ENCODE data around the gene KNDC1. TPM values are rescaled to one million over a fixed set of nuclear protein-coding genes. Genes with fewer than 3 reads are reported as not detected.

The KNDC1 gene
- total RNA-seq, 1 donor from 2014 or later = 7.1 TPM

DNA sequence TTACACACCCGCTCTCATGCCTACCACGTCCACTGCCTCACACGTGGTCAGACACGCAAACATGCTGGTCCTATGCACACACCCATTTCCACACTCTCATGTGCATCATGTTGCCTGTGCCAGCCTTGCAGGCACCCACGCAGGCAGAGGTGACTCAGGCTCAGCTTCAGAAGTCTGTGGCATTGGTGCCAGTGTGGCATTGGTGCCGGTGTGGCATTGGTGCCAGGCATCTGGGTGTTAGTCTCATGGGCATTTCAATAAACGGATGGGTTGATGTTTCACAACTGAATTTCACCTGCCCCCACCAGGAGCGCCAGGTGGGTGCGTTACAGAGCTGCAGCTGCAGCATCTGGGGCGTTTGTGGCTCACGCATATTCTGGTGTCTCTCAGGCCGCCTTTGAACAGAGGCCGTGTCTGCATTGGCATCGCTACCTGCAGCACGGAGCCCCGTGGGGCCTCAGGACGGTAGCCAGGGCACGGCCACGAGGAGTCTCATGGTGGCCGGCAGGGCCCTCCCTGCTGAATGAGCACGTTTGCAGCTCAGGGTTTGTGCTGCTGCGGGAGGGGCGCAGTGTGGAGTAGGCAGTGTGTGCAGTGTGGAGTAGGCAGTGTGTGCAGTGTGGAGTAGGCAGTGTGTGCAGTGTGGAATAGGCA, 24.7 kb downstream of the KNDC1 start:
- DNase-seq (ENCODE audit: low spot score) (no peak), ATAC-seq (no peak)
- intact Hi-C loops (cut with DNase I) = no loop called here

DNA sequence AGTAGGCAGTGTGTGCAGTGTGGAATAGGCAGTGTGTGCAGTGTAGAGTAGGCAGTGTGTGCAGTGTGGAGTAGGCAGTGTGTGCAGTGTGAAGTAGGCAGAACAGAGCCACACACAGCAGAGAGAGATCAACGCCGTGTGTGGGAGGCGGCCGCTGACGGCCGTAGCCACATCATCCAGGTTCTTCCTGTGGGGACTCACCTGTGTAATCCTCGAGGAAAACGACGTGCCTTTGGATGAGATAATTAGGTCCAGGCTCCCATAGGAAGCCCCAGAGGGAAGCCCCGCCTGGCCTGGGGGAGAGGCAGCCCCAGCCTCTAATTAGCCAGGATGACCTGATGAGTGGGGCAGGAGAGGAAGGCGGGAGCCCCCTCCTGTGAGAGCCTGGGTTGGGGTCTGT, 25.4 kb downstream of the KNDC1 start:
- intact Hi-C loops (cut with DNase I) = no loop called here
- no peak for DNase-seq (ENCODE audit: low spot score)
- ATAC-seq = no peak

DNA sequence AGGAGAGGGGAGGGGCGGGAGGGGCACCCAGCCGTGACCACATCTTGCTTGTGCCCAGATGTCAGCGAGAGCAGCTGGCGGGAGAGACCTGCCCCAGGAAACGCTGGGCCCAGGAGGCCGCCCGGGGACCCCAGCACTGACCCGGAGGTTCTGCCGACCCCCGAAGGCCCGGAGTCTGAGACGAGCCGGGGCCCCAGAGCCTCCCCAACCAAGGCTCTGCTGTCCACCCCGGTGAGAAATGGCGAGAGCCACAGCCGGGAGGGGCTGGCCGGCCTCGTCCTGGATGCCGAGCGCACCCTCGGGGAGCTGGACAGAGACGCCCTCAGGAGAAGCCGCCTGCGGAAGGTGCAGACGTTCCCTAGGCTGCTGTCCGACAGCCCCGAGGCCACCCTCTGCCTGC, 25.9 kb downstream of the KNDC1 start:
- DNase-seq (ENCODE audit: low spot score) = no peak
- intact Hi-C loops (cut with DNase I) = no loop called here
- no peak for ATAC-seq

DNA sequence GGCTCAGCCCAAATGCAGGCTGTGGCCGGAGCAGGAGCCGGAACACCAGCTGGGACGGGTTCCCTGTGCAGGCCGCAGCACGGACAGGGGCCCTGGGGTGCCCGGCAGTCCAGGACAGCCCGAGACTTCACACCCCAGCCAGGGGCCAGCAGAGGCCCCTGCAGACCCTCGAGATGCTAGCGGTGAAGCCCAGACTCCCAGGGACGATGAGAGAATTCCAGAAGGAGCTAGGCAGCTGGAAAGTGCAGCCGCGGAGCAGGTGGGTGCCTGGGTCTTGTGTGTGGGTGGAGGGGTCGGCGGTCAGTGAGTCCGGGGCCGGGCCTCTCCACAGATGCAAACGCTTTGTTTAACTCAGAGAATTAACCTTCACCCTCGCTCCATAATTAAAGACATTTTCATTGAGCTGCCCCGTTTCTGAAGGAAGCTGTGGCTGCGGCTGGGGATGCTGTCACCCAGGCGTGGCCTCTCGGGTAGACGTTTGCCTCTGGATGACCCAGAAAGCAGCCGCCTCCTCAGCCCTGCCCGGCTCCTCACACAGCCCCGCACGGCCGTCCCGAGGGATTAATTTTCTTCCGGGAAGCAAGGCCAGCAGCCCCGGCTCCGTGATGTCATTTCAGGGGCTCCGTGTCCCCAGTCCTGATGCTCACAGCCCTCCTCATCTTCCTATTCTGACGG, 26.5 kb downstream of the KNDC1 start:
- ATAC-seq (no peak), DNase-seq (ENCODE audit: low spot score) (no peak)
- intact Hi-C loops (cut with DNase I) = no loop called here

DNA sequence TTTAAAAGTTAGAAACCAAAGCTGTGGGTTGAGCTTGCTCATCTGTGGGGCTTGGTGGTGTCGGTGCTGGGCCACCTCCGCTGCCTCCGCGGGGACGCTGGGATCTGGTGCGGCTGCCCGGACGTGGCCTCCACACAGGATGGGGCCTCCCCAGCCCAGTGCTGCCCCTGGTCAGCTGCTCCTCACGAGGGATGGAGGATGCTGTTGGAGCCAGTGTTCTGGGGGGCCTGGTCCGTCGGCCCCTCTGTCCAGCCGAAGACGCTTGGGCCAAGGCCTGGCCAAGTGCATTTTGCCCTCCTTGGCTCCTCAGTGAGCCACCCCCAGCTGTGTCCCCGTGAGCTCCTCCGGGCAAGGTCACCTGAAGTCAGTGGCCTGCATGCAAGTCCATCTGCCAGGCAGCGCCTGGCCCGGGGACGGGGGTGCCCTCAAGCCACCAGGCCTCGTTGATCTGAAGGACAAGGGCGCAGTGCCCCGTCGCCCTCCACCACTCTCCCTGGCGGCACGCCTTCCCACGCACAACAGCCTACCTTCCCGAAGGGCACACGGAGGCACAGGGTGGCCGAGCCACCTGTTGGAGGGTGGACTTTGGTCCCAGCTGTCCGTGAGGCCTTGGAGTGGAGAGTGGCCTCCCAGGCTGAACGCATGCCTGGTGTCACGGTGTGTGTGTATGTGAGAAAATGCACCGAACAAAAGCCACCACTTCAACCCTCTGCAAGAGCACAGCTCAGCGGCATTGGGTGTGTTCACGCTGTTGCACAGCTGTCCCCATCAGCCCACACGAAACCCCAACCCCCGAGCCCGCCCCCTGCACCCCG, 27.3 kb downstream of the KNDC1 start:
- intact Hi-C loops (cut with DNase I) = no loop called here
- no peak for ATAC-seq
- no peak for DNase-seq (ENCODE audit: low spot score)

DNA sequence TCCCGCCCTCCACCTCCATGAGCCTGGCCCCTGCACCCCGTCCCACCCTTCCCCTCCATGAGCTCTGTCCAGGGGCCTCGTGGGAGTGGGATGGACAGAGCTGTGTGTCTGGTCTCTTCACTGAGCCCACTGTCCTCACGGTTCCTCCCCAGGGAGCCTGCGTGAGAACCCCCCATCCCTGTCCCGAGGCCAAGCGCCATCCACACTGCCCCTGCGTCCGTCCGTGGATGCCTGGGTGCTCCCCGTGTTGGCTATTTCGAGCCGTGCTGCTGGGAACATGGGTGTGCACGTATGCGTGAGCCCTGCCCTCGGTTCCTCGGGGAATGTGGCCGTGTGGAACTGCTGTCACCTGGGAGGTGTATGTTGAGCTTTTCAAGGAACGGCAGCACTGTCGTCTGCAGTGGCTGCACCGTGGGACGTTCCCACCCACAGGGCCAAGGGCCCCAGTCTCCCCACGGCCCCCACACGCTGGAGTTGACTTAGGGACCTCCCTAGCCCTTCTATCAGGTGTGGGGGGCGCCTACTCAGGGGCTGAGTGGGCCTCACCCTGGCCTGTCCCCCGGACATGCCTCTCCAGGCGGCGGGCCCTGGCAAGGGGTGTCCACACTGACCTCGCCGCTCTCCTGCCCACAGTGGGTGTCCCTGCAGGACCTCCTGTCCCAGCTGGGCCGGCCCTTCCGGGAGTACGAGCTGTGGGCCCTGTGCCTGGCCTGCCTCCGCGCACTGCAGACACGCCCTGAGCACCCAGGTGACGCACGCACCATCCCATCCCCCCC, 28.1 kb downstream of the KNDC1 start:
- DNase-seq (ENCODE audit: low spot score) = no peak
- ATAC-seq = no peak
- intact Hi-C loops (cut with DNase I) = no loop called here

DNA sequence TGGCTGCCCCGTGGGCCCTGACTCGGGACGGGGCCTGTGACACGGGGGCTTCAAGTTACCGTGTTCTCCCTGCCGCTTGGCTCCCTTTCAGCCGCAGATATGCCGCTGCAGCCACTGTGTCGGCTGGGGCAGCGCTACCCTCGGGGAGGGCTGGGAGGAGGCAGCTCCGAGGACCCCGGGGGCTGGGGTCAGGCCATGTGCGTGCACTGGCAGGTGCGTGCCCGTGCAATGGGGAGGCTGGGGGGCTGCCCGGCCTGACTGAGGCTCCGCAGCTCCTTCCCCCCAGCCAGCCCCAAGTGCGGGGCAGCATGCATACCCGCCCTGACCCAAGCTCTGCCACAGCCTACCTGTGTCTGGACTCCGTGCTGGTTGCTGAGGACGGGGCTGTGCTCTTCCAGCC, 29.2 kb downstream of the KNDC1 start:
- intact Hi-C loops (cut with DNase I) = no loop called here
- ATAC-seq (no peak), DNase-seq (ENCODE audit: low spot score) (no peak)

DNA sequence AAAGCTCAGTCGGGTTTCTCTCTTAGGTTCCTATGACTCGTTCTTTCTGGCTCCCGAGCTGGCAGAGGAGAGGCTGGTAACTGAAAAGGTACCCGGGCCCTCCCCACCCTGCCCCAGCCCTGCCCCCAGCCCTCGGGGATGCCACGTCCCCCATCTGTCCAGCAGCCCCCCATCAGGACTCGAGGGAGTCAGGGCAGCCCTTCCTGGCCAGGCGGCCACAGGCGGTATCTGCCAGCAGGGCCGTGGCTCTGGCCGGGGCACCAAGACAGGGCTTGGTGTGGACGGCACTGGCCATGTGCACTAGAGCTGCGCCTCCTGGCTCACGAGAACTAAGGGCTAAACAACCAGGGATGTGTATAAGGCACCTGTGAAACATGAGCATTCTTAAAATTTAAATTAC, 29.7 kb downstream of the KNDC1 start:
- ATAC-seq (no peak), DNase-seq (ENCODE audit: low spot score) (no peak)
- intact Hi-C loops (cut with DNase I) = no loop called here

DNA sequence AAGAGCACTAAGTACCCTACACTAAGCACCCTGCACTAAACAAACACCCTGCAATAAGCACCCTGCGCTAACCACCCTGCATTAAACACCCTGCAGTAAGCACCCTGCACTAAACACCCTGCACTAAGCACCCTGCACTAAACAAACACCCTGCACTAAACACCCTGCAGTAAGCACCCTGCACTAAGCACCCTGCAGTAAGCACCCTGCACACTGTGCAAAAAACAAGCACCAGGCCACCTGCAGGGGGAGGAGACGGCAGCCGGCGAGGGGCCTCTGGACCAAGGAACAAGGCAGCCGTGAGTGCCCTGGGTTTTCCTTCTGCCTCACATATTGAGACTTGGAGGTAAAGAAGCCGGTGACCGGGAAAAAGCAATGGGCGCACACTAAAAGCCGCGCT, 30.2 kb downstream of the KNDC1 start:
- DNase-seq (ENCODE audit: low spot score) (no peak), ATAC-seq (no peak)
- intact Hi-C loops (cut with DNase I) = no loop called here

DNA sequence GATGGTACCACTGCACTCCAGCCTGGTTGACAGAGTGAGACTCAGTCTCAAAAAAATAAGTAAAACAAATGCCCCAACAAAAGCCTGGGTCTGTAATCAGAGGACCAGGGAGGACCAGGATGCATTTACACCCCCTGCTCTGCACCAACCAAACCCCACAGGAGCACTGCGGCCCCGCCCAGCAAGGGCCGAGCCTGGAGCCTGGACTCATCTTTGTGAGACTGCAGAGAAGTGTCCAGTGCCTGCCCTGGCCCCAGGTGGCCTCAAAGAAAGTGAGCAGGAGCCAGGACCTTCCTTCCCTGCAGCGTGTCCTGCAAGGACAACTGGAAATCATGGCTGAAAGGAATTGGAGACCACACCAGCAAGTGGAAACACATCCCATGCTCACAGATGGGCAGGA, 31.6 kb downstream of the KNDC1 start:
- no peak for ATAC-seq
- no peak for DNase-seq (ENCODE audit: low spot score)
- intact Hi-C loops (cut with DNase I) = no loop called here

DNA sequence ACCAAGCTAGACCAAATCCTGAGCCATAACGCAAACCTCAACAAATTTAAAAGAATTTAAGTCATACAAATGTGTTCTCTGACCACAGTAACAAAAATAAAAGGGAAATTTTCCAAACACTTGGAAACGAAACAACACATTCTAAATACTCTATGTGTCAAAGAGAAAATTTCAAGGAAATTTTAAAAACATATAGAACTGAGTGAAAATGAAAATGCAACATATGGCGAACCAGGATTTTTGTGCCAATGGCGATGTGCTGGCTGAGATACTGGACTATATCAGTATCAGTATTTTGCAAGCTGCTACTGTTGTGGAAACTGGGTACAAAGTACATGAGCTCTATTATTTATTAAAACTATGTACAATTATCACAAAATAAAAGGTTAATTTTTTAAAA, 34.1 kb downstream of the KNDC1 start:
- intact Hi-C loops (cut with DNase I) = loop anchor here (1.0 kb wide), 1 partner anchor 34 kb away; the partner anchor contains the start of gene KNDC1
- DNase-seq (ENCODE audit: low spot score) (no peak), ATAC-seq (no peak)

DNA sequence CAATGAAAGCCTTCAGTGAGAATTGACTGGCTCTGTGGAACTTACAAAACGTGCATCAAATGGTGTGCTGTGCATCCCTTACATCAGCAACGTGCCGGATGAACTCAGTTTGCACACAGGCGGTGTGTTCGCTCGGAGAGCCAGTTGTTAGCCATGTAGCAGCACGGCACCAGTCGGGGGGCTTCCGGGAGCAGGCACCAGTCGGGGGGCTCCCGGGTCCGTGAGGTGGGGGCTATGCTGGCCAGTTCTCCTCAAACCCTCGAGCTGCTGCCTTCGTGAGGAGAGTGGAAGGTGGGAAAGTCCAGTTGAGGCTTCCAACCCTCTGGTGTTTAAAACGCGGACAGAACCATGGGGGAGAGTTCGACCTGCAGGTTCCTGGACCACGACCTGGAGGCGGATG, 35.1 kb downstream of the KNDC1 start:
- intact Hi-C loops (cut with DNase I) = no loop called here
- ATAC-seq (no peak), DNase-seq (ENCODE audit: low spot score) (no peak)

DNA sequence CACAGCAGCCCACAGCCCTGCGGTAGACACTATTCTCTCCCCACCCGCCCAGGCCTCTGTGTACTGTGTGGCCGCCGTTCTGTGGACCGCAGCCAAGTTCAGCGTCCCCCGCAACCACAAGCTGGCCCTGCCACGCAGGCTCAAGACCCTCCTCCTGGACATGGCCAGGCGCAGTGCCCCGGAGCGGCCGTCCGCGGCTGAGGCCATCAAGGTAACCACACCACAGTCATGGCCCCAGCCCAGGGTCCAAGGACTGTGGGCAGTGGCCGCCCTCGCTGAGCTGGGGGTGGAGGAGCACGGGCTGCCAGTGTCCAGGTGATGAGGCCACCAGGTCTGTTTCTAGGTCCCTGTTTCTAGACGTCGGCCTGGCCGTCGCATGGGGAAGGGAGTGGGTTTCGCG, 35.6 kb downstream of the KNDC1 start:
- no peak for DNase-seq (ENCODE audit: low spot score)
- intact Hi-C loops (cut with DNase I) = no loop called here
- ATAC-seq = no peak

DNA sequence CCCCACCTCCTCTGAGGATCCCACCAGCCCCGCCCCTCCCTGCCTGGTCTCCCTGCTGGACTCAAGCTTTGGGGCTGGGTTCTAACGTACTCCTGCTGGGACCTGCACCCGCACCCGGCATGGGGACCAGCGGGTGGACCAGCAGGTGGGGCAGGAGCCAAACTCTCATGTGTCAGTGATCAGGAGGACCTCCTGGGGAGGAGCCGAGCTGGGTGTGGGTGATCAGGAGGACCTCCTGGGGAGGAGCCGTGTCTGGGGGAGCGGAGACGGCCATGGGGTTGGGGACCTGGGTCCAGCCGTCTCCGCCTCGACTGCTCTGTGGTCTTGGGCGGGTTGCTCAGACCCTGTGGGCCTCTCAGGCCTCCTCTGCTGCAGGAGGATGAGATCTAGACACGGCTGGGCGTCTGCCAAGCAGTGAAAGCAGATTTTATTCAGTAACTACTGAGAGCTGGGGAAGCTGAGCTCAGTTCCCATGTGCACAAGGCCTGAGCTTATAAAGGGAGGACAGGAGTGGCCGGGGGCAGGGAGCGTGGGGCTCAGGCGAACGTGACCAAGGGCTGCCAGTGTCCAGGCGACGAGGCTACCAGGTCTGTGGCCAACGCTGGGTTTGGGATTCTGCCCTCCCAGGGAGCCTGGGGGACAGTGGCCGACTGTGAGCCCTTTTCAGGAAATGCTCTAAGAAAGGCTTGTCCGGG, 36.3 kb downstream of the KNDC1 start:
- intact Hi-C loops (cut with DNase I) = no loop called here
- no peak for ATAC-seq

DNA sequence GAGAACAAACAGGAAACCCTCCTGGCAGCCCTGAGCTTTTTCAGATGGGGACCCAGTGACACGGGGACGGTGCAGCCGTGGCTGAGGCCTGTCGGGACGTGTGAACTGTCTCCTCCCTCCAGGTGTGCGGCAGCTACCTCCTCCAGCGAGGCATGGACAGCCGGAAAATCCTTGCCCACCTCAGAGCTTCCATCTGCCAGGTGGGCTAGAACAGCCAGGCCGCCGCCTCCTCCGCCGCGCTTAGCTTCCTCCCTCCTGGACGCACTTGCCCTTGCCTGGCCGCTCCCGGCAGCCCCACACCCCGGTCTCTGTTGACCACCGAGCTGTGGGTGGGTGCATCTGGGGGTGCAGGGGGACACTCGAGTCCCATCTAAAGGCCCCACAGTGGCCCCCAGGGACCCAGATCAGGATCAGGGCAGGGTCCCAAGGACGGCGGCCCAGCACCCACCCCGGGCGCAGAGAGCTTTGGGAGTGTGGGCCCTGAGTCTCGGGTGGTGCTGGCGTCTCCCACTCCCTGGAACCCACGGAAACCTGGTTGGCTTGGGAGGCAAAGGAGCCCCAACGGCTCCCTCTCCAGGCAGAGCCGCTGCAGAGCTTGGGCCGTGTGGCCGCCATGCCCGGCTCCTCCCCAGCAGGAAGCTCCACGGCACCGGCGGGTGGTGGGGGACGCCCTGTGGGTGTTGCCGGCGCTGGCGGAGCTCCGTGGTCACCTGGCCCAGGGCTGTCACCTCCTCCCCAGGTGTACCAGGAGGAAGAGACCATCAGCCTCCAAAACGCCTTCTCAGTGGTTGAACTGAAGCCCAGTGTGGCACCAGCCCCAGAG, 37.1 kb downstream of the KNDC1 start:
- ATAC-seq = no peak
- no peak for DNase-seq (ENCODE audit: low spot score)
- intact Hi-C loops (cut with DNase I) = no loop called here

More for the DNA sequence above, 36.3 kb downstream of the KNDC1 start:
- DNase-seq (ENCODE audit: low spot score) = no peak

DNA sequence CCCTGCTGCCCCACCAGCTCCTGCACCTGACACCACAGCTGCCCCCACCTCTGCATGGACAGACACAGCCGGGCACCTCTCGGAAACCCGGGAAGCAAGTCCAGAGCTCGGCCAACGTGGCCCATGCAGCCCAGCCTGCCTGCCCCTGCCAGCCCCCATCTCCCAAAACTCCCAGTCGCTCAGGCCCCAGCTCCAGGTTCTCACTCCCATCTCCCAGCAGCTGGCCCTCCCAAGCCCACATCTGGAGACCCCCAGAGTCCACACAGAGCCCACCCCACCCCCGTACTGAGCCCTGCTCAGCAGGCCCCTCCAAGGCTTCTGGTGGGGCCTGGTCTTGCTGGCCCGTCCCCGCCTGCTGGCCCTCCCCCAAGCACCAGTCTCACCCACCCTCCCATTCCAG, 37.8 kb downstream of the KNDC1 start:
- no peak for ATAC-seq
- intact Hi-C loops (cut with DNase I) = no loop called here
- DNase-seq (ENCODE audit: low spot score) = no peak

DNA sequence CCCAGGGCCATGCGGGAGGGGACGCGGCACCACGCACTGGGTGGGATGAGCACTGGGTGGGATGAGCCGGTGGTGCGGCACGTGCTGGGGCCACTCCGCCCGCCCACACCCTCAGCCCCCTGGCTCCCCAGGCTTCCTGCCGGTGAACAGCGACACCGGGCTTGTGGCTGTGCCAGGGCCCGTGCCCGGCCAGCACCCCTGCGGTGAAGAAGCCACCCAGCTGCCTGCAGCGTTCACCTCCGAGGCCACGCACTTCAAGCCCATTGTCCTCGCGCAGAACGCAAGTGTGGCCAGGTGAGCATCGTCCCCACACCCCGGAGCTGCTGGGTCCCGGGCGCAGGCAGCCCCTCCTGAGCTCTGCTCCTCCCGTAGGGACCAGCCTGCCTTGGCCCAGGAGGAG, 38.2 kb downstream of the KNDC1 start:
- no peak for DNase-seq (ENCODE audit: low spot score)
- intact Hi-C loops (cut with DNase I) = no loop called here

More for the DNA sequence above, 38.2 kb downstream of the KNDC1 start:
- ATAC-seq = no peak
